ENCODE results near the gene MAN2A1.
A peak's percentile ranks its signal among the peaks of the same experiment; 100 is the strongest.

MAN2A1 gene

GRCh38 chr5:109786206-109786855 lies 96.6 kb downstream of the MAN2A1 start:
- DNase-seq (ENCODE audit: low read depth) = no peak
- Histone ChIP-seq H3K4me3 (ENCODE audit: low read length) (no peak overlapping the region), H3K4me1 (ENCODE audit: control insufficient read depth, insufficient read depth, low read length) (no peaks in the 10 kb centered on the region), H3K27me3 (replicated peaks; ENCODE audit: control insufficient read depth, insufficient read depth, low read length) (no peaks in the 10 kb centered on the region), H3K9ac (ENCODE audit: low read length) (no peak overlapping the region), H3K36me3 (ENCODE audit: control insufficient read depth, insufficient read depth, low read length, severe bottlenecking) (peaks cover 24% of the 10 kb centered on the region), H3K9me3 (ENCODE audit: control insufficient read depth, low read length) (no peaks in the 10 kb centered on the region)

- DNase-seq (ENCODE audit: low read depth) = no peak
- H3K27me3 ChIP-seq (replicated peaks; ENCODE audit: control insufficient read depth, insufficient read depth, low read length) = no peaks in the 10 kb centered on the region
- H3K4me1 ChIP-seq (ENCODE audit: control insufficient read depth, insufficient read depth, low read length) = no peaks in the 10 kb centered on the region
- H3K36me3 ChIP-seq (ENCODE audit: control insufficient read depth, insufficient read depth, low read length, severe bottlenecking) = peaks cover 28% of the 10 kb centered on the region
- H3K9me3 ChIP-seq (ENCODE audit: control insufficient read depth, low read length) = no peaks in the 10 kb centered on the region
- H3K9ac ChIP-seq (ENCODE audit: low read length) = no peak overlapping the region
- no peak overlapping the region for H3K4me3 ChIP-seq (ENCODE audit: low read length)
These were observed 98.9 kb downstream of the MAN2A1 start for GRCh38 chr5:109788596-109788995.

- Histone ChIP-seq H3K36me3 (ENCODE audit: control insufficient read depth, insufficient read depth, low read length, severe bottlenecking) (peaks cover 38% of the 10 kb centered on the region), H3K9me3 (ENCODE audit: control insufficient read depth, low read length) (no peaks in the 10 kb centered on the region), H3K4me3 (ENCODE audit: low read length) (no peak overlapping the region), H3K4me1 (ENCODE audit: control insufficient read depth, insufficient read depth, low read length) (no peaks in the 10 kb centered on the region), H3K9ac (ENCODE audit: low read length) (no peak overlapping the region), H3K27me3 (replicated peaks; ENCODE audit: control insufficient read depth, insufficient read depth, low read length) (no peaks in the 10 kb centered on the region)
- DNase-seq (ENCODE audit: low read depth) = no peak
These were observed 102.9 kb downstream of the MAN2A1 start for GRCh38 chr5:109792613-109793012.

GRCh38 chr5:109803854-109804253 lies 114.1 kb downstream of the MAN2A1 start:
- H3K9me3 ChIP-seq (ENCODE audit: control insufficient read depth, low read length) = no peaks in the 10 kb centered on the region
- no peak overlapping the region for H3K4me3 ChIP-seq (ENCODE audit: low read length)
- H3K27me3 ChIP-seq (replicated peaks; ENCODE audit: control insufficient read depth, insufficient read depth, low read length) = no peaks in the 10 kb centered on the region
- H3K4me1 ChIP-seq (ENCODE audit: control insufficient read depth, insufficient read depth, low read length) = peaks cover 5% of the 10 kb centered on the region
- H3K36me3 ChIP-seq (ENCODE audit: control insufficient read depth, insufficient read depth, low read length, severe bottlenecking) = peaks cover 6% of the 10 kb centered on the region
- no peak overlapping the region for H3K9ac ChIP-seq (ENCODE audit: low read length)
- DNase-seq (ENCODE audit: low read depth) = no peak

GRCh38 chr5:109805472-109805871 lies 115.7 kb downstream of the MAN2A1 start:
- no peak overlapping the region for H3K9ac ChIP-seq (ENCODE audit: low read length)
- H3K36me3 ChIP-seq (ENCODE audit: control insufficient read depth, insufficient read depth, low read length, severe bottlenecking) = peaks cover 19% of the 10 kb centered on the region
- peaks cover 5% of the 10 kb centered on the region for H3K4me1 ChIP-seq (ENCODE audit: control insufficient read depth, insufficient read depth, low read length)
- DNase-seq (ENCODE audit: low read depth) = no peak
- H3K27me3 ChIP-seq (replicated peaks; ENCODE audit: control insufficient read depth, insufficient read depth, low read length) = no peaks in the 10 kb centered on the region
- no peak overlapping the region for H3K4me3 ChIP-seq (ENCODE audit: low read length)
- peaks cover 3% of the 10 kb centered on the region for H3K9me3 ChIP-seq (ENCODE audit: control insufficient read depth, low read length)

GRCh38 chr5:109805883-109806282 lies 116.2 kb downstream of the MAN2A1 start:
- peaks cover 19% of the 10 kb centered on the region for H3K36me3 ChIP-seq (ENCODE audit: control insufficient read depth, insufficient read depth, low read length, severe bottlenecking)
- peaks cover 5% of the 10 kb centered on the region for H3K4me1 ChIP-seq (ENCODE audit: control insufficient read depth, insufficient read depth, low read length)
- H3K4me3 ChIP-seq (ENCODE audit: low read length) = no peak overlapping the region
- no peak for DNase-seq (ENCODE audit: low read depth)
- H3K9ac ChIP-seq (ENCODE audit: low read length) = no peak overlapping the region
- H3K9me3 ChIP-seq (ENCODE audit: control insufficient read depth, low read length) = peaks cover 3% of the 10 kb centered on the region
- no peaks in the 10 kb centered on the region for H3K27me3 ChIP-seq (replicated peaks; ENCODE audit: control insufficient read depth, insufficient read depth, low read length)

- DNase-seq (ENCODE audit: low read depth) = peak; percentile 27
- no peak overlapping the region for H3K4me3 ChIP-seq (ENCODE audit: low read length)
- H3K4me1 ChIP-seq (ENCODE audit: control insufficient read depth, insufficient read depth, low read length) = no peaks in the 10 kb centered on the region
- peaks cover 3% of the 10 kb centered on the region for H3K9me3 ChIP-seq (ENCODE audit: control insufficient read depth, low read length)
- H3K36me3 ChIP-seq (ENCODE audit: control insufficient read depth, insufficient read depth, low read length, severe bottlenecking) = peaks cover 48% of the 10 kb centered on the region
- no peaks in the 10 kb centered on the region for H3K27me3 ChIP-seq (replicated peaks; ENCODE audit: control insufficient read depth, insufficient read depth, low read length)
- H3K9ac ChIP-seq (ENCODE audit: low read length) = no peak overlapping the region
These were observed 123.0 kb downstream of the MAN2A1 start for GRCh38 chr5:109812698-109813097.

GRCh38 chr5:109816732-109817131 lies 127.0 kb downstream of the MAN2A1 start:
- Histone ChIP-seq H3K9ac (ENCODE audit: low read length) (no peak overlapping the region), H3K4me1 (ENCODE audit: control insufficient read depth, insufficient read depth, low read length) (no peaks in the 10 kb centered on the region), H3K27me3 (replicated peaks; ENCODE audit: control insufficient read depth, insufficient read depth, low read length) (no peaks in the 10 kb centered on the region), H3K4me3 (ENCODE audit: low read length) (no peak overlapping the region), H3K9me3 (ENCODE audit: control insufficient read depth, low read length) (no peaks in the 10 kb centered on the region), H3K36me3 (ENCODE audit: control insufficient read depth, insufficient read depth, low read length, severe bottlenecking) (peaks cover 52% of the 10 kb centered on the region)
- DNase-seq (ENCODE audit: low read depth) = no peak

GRCh38 chr5:109819878-109820277 lies 130.2 kb downstream of the MAN2A1 start:
- H3K9ac ChIP-seq (ENCODE audit: low read length) = no peak overlapping the region
- no peak overlapping the region for H3K4me3 ChIP-seq (ENCODE audit: low read length)
- H3K36me3 ChIP-seq (ENCODE audit: control insufficient read depth, insufficient read depth, low read length, severe bottlenecking) = peaks cover 33% of the 10 kb centered on the region
- H3K9me3 ChIP-seq (ENCODE audit: control insufficient read depth, low read length) = no peaks in the 10 kb centered on the region
- DNase-seq (ENCODE audit: low read depth) = no peak
- H3K4me1 ChIP-seq (ENCODE audit: control insufficient read depth, insufficient read depth, low read length) = peaks cover 3% of the 10 kb centered on the region
- H3K27me3 ChIP-seq (replicated peaks; ENCODE audit: control insufficient read depth, insufficient read depth, low read length) = no peaks in the 10 kb centered on the region

- Histone ChIP-seq H3K27me3 (replicated peaks; ENCODE audit: control insufficient read depth, insufficient read depth, low read length) (no peaks in the 10 kb centered on the region), H3K4me3 (ENCODE audit: low read length) (no peak overlapping the region), H3K4me1 (ENCODE audit: control insufficient read depth, insufficient read depth, low read length) (peaks cover 14% of the 10 kb centered on the region), H3K36me3 (ENCODE audit: control insufficient read depth, insufficient read depth, low read length, severe bottlenecking) (peaks cover 25% of the 10 kb centered on the region), H3K9me3 (ENCODE audit: control insufficient read depth, low read length) (no peaks in the 10 kb centered on the region), H3K9ac (ENCODE audit: low read length) (no peak overlapping the region)
- peak; percentile 73 for DNase-seq (ENCODE audit: low read depth)
These were observed 133.9 kb downstream of the MAN2A1 start for GRCh38 chr5:109823597-109823996.

- no peaks in the 10 kb centered on the region for H3K27me3 ChIP-seq (replicated peaks; ENCODE audit: control insufficient read depth, insufficient read depth, low read length)
- peak; percentile 24 for DNase-seq (ENCODE audit: low read depth)
- no peaks in the 10 kb centered on the region for H3K9me3 ChIP-seq (ENCODE audit: control insufficient read depth, low read length)
- H3K4me1 ChIP-seq (ENCODE audit: control insufficient read depth, insufficient read depth, low read length) = peaks cover 14% of the 10 kb centered on the region
- no peak overlapping the region for H3K9ac ChIP-seq (ENCODE audit: low read length)
- no peak overlapping the region for H3K4me3 ChIP-seq (ENCODE audit: low read length)
- H3K36me3 ChIP-seq (ENCODE audit: control insufficient read depth, insufficient read depth, low read length, severe bottlenecking) = peaks cover 13% of the 10 kb centered on the region
These were observed 135.7 kb downstream of the MAN2A1 start for GRCh38 chr5:109825450-109825849.

GRCh38 chr5:109826426-109826825 lies 136.7 kb downstream of the MAN2A1 start:
- Histone ChIP-seq H3K4me3 (ENCODE audit: low read length) (no peak overlapping the region), H3K9me3 (ENCODE audit: control insufficient read depth, low read length) (no peaks in the 10 kb centered on the region), H3K4me1 (ENCODE audit: control insufficient read depth, insufficient read depth, low read length) (peaks cover 14% of the 10 kb centered on the region), H3K9ac (ENCODE audit: low read length) (no peak overlapping the region), H3K36me3 (ENCODE audit: control insufficient read depth, insufficient read depth, low read length, severe bottlenecking) (peaks cover 17% of the 10 kb centered on the region), H3K27me3 (replicated peaks; ENCODE audit: control insufficient read depth, insufficient read depth, low read length) (no peaks in the 10 kb centered on the region)
- DNase-seq (ENCODE audit: low read depth) = no peak
